Stimulated activated CD4-positive, alpha-beta T cell treated with anti-CD3 and anti-CD28 coated beads, TNF-alpha, amount 100 ng/mL, for 1 hour (primary cell): Measurements from ENCODE around the gene RGS11.
A peak's percentile ranks its signal among the peaks of the same experiment; 100 is the strongest.
"Not testable (repeated sequence)": the region's sequence is repeated elsewhere in the genome, so short reads cannot be mapped to it uniquely, and the experiment has no call there.

Experiments
- DNase-seq, 3 donors: peaks; one replicate each; pipeline ENCODE4 v3.0.0-alpha.2; 2020; ENCODE audit warnings: low read depth in 3 of 3, low spot score in 1 of 3

Gene RGS11

DNA sequence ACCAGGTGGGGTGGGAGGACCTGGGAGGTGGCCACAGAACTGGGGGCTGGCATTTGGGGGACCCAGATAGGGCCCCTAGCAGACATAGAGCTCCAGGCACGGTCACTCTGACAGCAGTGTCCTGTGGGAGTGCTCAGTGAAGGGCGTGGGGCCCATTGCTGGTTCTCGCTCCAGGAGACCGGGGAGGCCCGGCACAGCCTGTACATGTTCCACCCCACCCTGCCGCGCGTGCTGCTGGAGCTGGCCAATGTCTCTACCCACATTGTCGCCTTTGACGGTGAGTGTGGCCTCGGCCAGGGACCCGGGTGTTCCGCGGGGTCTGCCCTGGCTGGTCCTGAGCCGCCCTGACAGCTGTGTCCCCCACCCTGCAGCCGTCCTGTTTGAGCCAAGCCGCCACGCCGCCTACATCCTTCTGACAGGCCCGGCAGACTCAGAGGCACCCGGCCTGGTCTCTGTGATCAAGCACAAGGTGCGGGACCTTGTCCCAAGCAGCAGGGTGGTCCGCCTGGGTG is 11.2 kb downstream of the RGS11 start:
- DNase-seq = no peak

GRCh38 chr16:263944-264343 is 11.8 kb downstream of the RGS11 start:
- no peak for DNase-seq

DNA sequence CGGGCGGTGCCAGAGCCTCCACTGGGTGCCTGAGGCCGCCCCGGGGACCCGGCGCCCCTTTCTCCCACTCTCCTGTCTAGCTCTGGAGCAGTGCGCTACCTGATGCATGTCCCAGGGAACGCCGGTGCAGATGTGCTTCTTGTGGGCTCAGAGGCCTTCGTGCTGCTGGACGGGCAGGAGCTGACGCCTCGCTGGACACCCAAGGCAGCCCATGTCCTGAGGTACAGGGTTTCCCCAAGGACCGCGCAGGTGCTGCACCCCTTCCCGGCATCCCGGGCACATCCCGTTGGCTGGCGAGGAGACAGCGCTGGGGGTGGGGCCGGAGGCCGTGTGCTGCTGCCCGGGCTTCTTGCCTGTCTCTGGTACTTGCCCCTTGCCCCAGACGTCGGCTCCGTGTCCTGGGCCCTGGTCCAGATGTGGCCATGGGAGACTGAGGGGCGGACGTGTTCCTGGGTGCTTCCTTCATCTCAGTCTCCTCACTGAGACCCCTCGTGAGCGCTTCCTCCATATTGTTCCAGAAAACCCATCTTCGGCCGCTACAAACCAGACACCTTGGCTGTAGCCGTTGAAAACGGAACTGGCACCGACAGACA is 12.5 kb downstream of the RGS11 start:
- DNase-seq = no peak

- no peak for DNase-seq
These were observed 13.5 kb downstream of the RGS11 start for GRCh38 chr16:262121-262745.

- DNase-seq = no peak
These were observed 14.6 kb downstream of the RGS11 start for GRCh38 chr16:261031-261691.

DNA sequence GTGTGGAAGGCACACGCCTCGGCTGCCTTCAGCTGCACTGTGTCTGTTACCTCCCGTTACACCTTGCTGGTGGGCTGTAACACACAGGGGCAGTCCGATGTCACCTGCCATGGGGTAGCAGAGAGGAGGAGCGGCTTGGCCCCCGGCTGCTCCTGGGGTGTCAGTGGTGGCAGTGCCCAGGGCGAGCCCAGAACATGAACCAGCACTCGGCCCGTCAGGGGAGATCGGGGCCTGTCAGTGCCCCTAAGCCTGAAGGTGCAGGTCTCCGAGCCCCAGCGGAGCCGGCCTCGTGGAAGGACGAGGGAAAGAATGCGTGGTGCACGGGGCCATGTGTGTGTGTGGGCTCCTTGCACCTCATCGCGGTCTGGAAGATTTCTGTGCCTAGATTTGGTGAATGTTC is 15.4 kb downstream of the RGS11 start:
- no peak for DNase-seq

- no peak for DNase-seq
These were observed 15.9 kb downstream of the RGS11 start for GRCh38 chr16:259814-260253.

- DNase-seq = no peak
These were observed 16.5 kb downstream of the RGS11 start for GRCh38 chr16:259226-259625.

DNA sequence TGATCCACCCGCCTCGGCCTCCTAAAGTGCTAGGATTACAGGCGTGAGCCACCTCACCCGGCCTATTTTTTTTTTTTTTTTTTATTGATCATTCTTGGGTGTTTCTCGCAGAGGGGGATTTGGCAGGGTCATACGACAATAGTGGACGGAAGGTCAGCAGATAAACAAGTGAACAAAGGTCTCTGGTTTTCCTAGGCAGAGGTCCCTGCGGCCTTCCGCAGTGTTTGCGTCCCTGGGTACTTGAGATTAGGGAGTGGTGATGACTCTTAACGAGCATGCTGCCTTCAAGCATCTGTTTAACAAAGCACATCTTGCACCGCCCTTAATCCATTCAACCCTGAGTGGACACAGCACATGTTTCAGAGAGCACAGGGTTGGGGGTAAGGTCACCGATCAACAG is 17.7 kb downstream of the RGS11 start:
- DNase-seq = not testable (repeated sequence)

- no peak for DNase-seq
These were observed 20.6 kb downstream of the RGS11 start for GRCh38 chr16:255183-255582.

- DNase-seq = no peak
These were observed 21.3 kb downstream of the RGS11 start for GRCh38 chr16:254461-254860.

GRCh38 chr16:253833-254232 is 21.9 kb downstream of the RGS11 start:
- no peak for DNase-seq

GRCh38 chr16:252366-253337 is 23.1 kb downstream of the RGS11 start:
- no peak for DNase-seq

DNA sequence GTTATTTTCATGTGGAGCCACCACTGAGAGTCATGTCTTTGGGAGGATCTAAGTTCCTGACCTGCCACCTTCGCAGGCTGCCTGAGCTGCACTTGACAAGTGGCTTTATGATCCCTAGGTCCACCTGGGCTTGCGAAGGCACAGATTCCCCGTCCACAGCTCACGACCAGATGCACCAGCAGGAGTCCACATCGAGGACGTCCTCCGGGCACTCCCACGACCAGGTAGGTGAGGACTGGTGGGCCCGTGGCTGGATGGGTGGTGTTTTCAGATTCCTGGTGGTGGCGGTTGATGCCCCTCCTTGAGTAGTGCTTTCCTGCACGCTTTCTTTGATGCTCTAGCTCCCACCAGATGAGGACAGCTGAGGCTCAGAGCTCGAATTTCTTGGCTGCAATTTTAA is 26.3 kb downstream of the RGS11 start:
- DNase-seq = no peak

DNA sequence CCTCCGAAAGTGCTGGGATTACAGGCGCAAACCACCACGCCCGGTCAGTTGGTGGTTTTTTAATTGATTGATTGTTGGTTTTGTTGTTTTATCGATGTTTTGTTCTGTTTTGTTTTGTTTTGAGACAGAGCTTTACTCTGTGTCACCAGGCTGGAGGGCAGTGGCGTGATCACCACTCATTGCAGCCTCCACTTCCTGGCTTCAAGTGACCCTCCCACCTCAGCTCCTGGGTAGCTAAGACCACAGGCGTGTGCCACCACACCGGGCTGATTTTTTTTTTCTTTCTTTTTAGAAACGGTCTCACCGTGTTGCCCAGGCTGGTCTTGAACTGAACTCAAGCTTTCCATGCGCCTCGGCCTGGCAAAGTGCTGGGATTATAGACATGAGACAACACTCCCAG is 28.7 kb downstream of the RGS11 start:
- DNase-seq = no peak

DNA sequence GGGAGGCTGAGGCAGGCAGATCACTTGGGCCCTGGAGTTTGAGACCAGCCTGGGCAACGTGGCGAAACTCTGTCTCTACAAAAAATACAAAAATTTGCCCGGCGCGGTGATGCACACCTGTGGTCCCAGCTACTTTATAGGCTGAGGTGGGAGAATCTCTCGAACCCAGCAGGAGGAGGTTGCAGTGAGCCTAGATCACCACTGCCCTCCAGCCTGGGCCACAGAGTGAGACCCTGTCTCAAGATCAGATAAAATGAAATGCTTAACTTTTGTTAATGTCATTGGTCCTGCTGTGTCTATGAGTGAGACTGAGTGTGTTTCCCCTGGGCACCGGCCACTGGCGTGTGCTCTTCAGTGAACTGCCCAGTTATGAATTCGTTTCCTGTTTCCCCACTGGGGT is 30.6 kb downstream of the RGS11 start:
- no peak for DNase-seq

DNA sequence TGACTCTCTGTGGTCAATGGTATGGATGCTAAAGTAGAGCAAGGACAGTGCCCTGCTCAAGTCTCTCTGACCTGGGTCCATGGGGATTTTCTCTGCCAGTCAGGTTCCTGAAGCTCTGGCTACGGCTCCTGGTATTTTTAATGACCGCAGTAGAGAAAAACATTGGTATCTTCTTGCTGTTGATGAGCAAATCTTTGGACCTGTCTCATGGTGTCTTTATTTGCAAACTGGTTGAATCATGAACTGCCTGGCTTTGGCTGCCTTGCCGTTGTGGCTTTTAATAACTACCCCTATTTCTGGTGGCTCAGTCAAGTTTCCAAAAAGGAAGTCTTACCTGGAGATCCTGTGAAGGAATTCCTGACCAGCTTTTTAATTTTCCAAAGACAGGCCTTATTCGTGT is 32.4 kb downstream of the RGS11 start:
- no peak for DNase-seq

DNA sequence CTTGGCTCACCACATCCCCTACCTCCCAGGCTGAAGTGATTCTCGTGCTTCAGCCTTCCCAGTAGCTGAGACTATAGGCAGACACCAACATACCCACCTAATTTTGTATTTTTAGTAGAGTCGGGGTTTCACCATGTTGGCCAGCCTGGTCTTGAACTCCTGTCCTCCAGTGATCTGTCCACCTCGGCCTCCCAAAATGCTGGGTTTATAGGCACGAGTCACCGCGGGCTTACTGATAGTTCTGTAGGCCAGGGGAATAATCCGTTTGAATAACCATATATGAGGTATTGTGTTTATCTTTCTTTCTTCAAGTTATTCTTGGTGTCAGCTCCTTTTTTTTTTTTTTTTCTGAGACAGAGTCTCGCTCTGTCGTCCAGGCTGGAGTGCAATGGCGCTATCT is 33.5 kb downstream of the RGS11 start:
- DNase-seq = no peak

GRCh38 chr16:240559-240958 is 35.2 kb downstream of the RGS11 start:
- no peak for DNase-seq

DNA sequence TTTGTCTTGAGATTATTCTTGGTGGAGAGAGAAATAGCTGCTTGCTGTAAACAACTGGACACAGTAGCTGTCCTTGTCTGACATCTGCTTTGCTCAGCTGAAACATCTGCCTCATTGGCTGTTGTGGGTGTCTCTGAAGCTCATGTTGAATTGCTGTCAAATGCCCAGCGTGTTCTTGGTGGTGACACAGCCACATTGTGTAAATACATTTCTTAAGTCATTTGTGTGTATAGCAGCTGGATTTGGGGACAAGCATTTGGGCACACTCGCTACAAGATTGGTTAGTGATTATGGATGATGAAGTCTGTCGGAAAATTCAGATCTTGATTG is 35.8 kb downstream of the RGS11 start:
- no peak for DNase-seq

DNA sequence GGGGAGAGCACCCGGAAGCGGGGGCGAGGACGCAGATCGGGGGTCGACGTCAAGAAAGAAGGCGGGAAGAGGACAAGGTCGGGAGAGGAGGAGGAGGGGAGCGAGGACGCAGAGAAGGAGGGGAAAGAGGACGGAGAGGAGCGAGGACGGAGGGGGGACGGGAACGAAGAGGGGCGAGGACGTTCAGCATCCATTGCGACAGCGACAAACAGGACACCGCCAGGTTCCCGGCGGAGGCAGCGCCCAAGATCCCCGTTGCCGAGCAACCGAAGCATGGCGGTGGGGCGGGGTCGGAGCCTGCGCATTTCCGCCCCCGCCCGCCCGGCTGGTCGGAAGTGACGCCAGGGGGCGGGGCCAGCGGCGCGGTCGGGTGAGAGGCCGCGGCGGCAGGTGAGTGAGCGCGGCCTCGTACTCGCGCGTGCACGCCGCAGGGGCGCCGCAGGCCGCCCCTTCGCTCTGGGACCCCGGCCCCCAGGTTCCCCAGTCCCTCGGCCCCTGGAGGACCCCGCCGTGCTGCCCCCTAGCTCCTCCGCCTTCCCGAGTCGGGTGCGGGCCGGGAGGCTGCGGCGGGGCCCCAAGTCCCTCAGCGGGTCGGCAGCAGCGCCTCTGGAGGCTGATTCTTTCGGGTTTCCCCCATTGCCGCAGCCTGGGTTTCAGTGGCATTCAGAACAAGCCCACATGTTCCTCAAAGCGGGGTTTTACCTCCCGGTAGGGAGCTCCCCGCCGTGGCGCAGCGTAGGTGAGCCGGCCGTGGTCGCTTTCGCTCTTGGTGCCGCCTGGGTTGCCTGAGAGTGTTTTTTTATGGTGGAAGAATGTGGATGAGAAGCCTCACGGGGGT is 41.1 kb downstream of the RGS11 start, which contains the start of gene FAM234A:
TSS of gene FAM234A (plus strand) at position 354 of the 838 bp plus-strand sequence. CDS start 19,593 bp downstream, outside the sequence.
- DNase-seq = peak; percentile 84 to 91 (median 88)
